GM12874 (cell line): ENCODE data around the gene KIAA1755.

Experiments
- TF ChIP-seq, protein P1 (sequence below): IDR thresholded peaks from 2 replicates; pipeline ENCODE4 v1.5.1; 2011; ENCODE audit warnings: low read depth, mild to moderate bottlenecking, control low read depth, low read length, moderate library complexity; ENCODE audit not compliant: insufficient read depth

KIAA1755 gene

DNA sequence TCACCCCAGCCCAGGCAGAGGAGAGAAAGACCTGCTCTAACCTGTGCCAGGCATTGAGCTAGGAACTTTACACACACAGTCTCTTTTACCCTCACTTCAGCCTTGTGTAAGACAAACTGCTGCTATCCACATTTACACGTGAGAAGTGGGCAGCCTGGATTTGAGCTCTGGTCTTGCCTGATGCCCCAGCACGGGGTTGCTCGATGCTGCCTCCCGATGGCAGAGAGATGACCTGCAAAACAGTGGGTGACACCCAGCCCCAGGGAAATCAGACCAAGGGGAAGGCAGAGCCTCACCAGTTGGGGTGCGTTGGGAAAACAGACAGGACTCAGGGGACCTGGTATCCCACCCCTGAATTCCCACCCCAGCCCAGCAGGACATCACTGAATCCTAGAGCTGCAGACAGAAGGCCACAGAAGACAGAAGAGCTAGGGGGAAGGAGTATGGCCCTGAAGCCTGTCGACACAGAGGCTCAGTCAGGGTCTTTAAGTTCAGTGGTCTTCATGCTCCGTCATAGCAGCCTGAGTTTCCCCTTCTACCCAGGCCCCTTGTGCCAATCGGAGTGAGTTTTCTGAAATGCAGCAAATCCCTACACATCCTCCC is 44.4 kb upstream of the KIAA1755 start:
- TF ChIP-seq, protein P1, sequence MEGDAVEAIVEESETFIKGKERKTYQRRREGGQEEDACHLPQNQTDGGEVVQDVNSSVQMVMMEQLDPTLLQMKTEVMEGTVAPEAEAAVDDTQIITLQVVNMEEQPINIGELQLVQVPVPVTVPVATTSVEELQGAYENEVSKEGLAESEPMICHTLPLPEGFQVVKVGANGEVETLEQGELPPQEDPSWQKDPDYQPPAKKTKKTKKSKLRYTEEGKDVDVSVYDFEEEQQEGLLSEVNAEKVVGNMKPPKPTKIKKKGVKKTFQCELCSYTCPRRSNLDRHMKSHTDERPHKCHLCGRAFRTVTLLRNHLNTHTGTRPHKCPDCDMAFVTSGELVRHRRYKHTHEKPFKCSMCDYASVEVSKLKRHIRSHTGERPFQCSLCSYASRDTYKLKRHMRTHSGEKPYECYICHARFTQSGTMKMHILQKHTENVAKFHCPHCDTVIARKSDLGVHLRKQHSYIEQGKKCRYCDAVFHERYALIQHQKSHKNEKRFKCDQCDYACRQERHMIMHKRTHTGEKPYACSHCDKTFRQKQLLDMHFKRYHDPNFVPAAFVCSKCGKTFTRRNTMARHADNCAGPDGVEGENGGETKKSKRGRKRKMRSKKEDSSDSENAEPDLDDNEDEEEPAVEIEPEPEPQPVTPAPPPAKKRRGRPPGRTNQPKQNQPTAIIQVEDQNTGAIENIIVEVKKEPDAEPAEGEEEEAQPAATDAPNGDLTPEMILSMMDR = peak; percentile 49

DNA sequence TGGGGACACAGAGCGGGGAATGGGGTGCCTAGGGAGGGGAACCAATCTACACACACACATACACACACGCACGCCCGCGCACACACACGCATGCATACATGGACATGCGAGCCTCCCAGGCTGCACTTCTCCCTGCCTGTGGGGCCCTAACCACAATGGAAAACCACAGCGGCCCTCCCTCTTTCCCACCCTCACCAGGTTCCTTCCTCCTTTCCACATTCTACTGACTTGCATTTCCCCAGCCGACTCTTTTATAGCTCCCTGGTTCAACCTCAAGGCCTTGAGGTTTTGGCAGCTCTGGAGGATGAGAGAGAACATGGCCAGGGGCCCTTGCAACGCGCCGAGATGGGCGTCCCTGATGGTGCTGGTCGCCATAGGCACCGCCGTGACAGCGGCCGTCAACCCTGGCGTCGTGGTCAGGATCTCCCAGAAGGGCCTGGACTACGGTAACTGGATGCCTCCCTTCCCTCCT is 43.4 kb upstream of the KIAA1755 start, which contains the start of gene BPI:
TSS of gene BPI (plus strand) at position 249 of the 472 bp plus-strand sequence. CDS start at position 317, 68 bp downstream.
- TF ChIP-seq, protein P1 = no peak

DNA sequence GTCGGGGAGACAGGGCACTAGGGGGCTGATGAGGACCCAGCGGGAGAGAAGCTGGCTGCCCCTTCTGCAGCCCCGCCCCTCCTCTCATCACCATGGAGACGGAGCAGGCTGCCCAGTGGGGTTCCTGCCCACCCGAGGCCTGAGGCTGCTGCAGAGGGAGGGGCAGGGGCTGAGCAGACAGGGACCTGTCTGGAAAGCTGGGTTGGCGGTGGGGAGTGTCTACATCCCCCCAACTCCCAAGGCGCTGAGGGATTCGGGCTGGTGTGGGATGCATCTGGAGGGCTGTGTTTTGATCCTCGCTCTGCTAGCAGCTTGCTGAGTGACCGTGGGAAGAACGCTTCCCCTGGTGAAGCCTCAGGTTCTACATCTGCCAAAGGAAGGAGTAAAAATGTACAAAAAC is 42.3 kb upstream of the KIAA1755 start:
- TF ChIP-seq, protein P1 = no peak

DNA sequence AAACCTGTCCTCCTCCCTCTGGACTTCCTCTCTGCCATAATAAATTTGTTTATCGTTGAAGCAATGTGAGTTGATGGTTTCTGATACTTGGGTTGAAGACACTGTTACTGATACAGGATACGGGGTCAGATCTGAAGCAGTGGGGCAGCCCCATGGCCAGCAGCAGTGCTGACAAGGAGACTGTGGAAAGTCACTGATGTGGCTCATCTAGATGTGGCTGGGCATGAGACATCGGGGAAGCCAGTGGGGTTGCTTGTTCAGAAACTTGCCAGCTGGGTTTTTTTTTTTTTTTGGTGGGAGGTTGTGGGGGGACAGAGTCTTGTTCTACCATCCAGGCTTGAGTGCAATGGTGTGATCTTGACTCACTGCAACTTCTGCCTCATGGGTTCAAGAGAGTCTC is 40.8 kb upstream of the KIAA1755 start:
- TF ChIP-seq, protein P1 = no peak

DNA sequence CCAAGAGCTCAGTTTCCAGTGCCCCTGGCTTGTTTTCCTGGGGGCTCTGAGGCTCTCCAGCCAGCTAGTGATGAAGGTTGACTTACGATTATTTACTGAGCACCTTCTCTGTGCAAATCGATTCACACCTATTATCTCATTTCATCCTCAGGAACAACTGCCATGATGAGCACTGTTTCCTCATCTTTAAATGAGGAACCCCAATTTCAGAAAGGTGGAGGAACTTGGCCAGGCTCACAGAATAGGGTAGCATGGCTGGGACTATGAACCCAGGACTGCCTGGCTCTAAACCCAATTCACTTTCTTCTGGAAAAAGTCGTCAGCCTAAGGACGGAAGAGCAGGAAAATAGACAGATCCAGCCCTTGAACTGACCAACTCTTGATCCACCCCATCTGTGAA is 39.9 kb upstream of the KIAA1755 start:
- TF ChIP-seq, protein P1 = no peak

DNA sequence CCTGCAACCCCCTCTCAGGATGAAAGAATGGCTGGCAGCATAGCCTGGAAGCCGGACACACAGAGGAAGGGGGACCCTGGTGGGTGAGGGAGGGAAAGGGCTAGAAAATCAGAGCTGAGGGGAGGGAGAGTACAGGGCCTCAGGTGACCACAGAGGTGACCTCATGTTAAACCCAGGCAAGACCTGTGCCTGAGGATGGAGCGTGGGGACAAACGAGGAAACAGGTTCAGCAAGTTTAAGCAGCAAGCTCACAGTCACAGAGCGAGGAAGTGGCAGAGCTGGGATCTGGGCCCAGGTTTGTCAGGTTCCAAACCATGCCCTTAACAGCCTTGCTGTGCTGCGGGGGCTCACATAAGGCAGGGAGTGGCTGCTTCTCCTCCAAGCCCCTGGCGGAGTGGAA is 39.4 kb upstream of the KIAA1755 start:
- TF ChIP-seq, protein P1 = no peak

DNA sequence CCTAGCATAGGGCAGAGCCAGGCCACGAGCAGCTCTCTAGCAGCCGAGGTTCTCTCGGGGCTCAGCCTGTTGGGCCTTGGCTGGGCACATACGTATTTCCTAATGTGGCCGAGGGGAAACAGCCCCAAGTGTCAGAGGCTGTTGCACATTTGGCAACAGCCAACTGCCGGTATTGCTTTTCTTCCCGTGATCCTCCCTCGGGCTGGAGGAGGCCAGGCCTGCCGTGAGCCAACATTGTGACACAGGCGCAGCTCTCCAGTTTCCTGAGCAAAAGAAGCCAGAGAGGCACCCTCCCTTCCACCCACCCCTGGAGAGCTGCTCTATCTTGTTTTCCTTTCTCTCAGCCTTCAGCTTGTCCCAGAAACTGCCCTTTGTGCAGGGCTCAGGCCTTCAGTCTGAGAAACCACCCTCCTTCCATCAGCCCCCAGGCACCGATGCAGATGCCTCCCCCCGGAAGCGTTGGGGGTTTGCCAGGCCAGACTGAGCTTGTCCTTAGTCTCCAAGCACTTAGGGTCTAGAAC is 38.3 kb upstream of the KIAA1755 start:
- TF ChIP-seq, protein P1 = no peak
